Hematopoietic multipotent progenitor cell treated with erythropoietin and hydrocortisone succinate and interleukin-3 and kit ligand, for 15 days (in vitro differentiated cells): ENCODE measurements around the gene GJB2.

Experiments used
- DNase-seq: peaks from one replicate; pipeline ENCODE4 v3.0.0-alpha.2; 2015; ENCODE audit warnings: low spot score

The GJB2 gene

GRCh38 chr13:20141238-20142022 lies 51.3 kb downstream of the GJB2 start:
- DNase-seq: no peak

- DNase-seq: no peak
Observed at GRCh38 chr13:20140487-20140886, 52.3 kb downstream of the GJB2 start.

GRCh38 chr13:20137875-20138274 lies 54.9 kb downstream of the GJB2 start:
- no peak for DNase-seq
